ENCODE measurements around the gene BTBD7. TPM values are rescaled to one million over a fixed set of nuclear protein-coding genes. Genes with fewer than 3 reads are reported as not detected.
"Not testable (repeated sequence)": the region's sequence is repeated elsewhere in the genome, so short reads cannot be mapped to it uniquely, and the experiment has no call there.

Gene BTBD7
- total and polyA plus RNA-seq, 8 donors = 6.3 to 21.6 (median 13.8) TPM

DNA sequence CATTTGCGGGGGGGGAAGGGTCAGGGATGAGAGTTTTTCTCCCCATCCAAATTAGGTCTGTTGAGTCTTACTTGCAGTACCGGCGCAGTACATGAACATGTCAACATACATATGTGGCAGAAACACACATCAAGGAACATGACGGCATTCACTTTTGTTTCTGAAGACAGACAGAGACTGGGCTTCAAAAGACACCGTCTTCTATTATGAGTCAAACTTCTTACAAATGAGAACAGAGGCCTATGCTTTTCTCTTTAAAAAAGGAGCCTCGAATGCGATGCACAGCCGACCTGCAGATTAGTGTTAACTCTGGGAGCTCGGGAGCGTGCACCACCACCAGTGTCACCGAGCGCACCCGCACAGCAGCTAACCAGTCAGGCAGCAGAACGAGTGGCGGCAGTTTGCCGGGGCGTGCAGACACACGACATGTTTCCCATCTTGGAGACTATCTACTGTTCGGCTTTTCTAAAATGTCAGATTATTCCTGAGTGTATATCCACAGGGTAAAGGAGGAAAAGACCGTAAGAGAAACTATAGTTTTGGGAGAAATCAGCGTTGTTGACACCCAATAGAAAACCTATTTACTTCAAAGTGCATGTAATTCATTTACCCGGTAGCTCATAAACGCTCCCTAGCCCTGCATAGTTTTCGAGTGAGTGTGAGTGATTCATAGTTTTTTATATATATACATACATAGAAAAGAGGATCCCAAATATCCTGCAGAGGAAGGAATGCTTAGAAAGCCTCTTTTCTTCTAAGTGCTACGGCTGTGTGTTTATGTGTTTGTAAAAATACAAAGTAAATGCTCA, 92.8 kb downstream of the BTBD7 start:
- Histone ChIP-seq H3K9me3 (no peaks in the 10 kb centered on the region), H3K27ac (no peak overlapping the region), H3K4me3 (no peak overlapping the region), H3K4me1 (no peaks in the 10 kb centered on the region), H3K36me3 (peaks cover 3 to 25% (median 15%) of the 10 kb centered on the region in 3 donors), H3K27me3 (no peaks in the 10 kb centered on the region)
- intact Hi-C loops (cut with DNase I) = no loop called here
- FAIRE-seq = no peak
- 93 to 94% methylated on average over 25 of the region's 25 CpGs for WGBS, 2 donors
- TF ChIP-seq, protein P1, sequence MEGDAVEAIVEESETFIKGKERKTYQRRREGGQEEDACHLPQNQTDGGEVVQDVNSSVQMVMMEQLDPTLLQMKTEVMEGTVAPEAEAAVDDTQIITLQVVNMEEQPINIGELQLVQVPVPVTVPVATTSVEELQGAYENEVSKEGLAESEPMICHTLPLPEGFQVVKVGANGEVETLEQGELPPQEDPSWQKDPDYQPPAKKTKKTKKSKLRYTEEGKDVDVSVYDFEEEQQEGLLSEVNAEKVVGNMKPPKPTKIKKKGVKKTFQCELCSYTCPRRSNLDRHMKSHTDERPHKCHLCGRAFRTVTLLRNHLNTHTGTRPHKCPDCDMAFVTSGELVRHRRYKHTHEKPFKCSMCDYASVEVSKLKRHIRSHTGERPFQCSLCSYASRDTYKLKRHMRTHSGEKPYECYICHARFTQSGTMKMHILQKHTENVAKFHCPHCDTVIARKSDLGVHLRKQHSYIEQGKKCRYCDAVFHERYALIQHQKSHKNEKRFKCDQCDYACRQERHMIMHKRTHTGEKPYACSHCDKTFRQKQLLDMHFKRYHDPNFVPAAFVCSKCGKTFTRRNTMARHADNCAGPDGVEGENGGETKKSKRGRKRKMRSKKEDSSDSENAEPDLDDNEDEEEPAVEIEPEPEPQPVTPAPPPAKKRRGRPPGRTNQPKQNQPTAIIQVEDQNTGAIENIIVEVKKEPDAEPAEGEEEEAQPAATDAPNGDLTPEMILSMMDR (IDR thresholded peaks at IDR 0.05) = no peak
- no peak for ATAC-seq
- DNase-seq = no peak

- Histone ChIP-seq H3K27ac (no peak overlapping the region), H3K4me3 (no peak overlapping the region), H3K4me1 (no peaks in the 10 kb centered on the region), H3K9me3 (no peaks in the 10 kb centered on the region), H3K36me3 (no peaks in the 10 kb centered on the region), H3K27me3 (no peaks in the 10 kb centered on the region)
- FAIRE-seq (no peak), ATAC-seq (peak in 3 of 4 donors; percentile 15 to 58 (median 37)), DNase-seq (peak in 1 of 6 donors; percentile 23)
- TF ChIP-seq, protein P1 (IDR thresholded peaks at IDR 0.05) = no peak
- intact Hi-C loops (cut with DNase I) = no loop called here
- 28 to 35% methylated on average over 10 of the region's 10 CpGs for WGBS, 2 donors
These were observed 98.0 kb downstream of the BTBD7 start for GRCh38 chr14:93234798-93235197.

GRCh38 chr14:93233078-93233477, 99.8 kb downstream of the BTBD7 start:
- intact Hi-C loops (cut with DNase I); FAIRE-seq; H3K27ac ChIP-seq; H3K4me3 ChIP-seq; ATAC-seq; H3K4me1 ChIP-seq; H3K36me3 ChIP-seq; H3K27me3 ChIP-seq; H3K9me3 ChIP-seq; DNase-seq: not testable (repeated sequence)
- WGBS, 2 donors = 85 to 86% methylated on average over 5 of the region's 5 CpGs

DNA sequence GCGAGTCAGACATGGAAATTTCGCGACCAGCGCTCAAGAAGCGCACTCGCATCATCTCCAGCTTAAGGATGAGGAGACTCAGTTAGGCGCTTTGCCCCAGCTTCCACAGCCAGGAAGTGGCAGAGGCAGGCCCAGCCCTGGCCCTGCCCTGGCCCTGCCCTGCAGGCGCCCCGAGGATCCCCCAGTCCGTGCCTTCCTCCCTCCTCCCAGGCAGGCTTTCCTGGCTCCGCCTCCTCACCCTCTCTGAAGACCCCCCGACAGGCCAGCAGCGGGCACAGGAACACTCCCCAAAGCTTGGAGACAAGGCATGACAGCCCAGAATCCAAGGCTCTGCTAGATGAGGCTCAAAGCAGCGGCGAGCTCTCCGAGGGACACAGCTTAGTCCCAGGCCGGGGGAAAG, 100.7 kb downstream of the BTBD7 start:
- intact Hi-C loops (cut with DNase I) = no loop called here
- H3K4me1 ChIP-seq = no peaks in the 10 kb centered on the region
- 62 to 73% methylated on average over 17 of the region's 17 CpGs for WGBS, 2 donors

GRCh38 chr14:93231129-93231979, 101.5 kb downstream of the BTBD7 start:
- H3K27me3 ChIP-seq = no peaks in the 10 kb centered on the region
- no peaks in the 10 kb centered on the region for H3K4me1 ChIP-seq
- FAIRE-seq (no peak), DNase-seq (peak in 1 of 6 donors; percentile 72), ATAC-seq (peak; percentile 40 to 81 (median 68))
- WGBS, 2 donors = 17 to 36% methylated on average over 39 of the region's 39 CpGs
- peak overlapping the region in 2 of 4 donors; percentile 16 to 34 for H3K4me3 ChIP-seq
- intact Hi-C loops (cut with DNase I) = no loop called here
- no peak overlapping the region for H3K27ac ChIP-seq
- H3K36me3 ChIP-seq = peaks cover 0 to 18% (median 8%) of the 10 kb centered on the region in 3 donors
- no peaks in the 10 kb centered on the region for H3K9me3 ChIP-seq
- TF ChIP-seq, protein P1 (IDR thresholded peaks at IDR 0.05) = no peak

More for the DNA sequence above, 100.7 kb downstream of the BTBD7 start:
- Histone ChIP-seq H3K9me3 (no peaks in the 10 kb centered on the region), H3K27me3 (no peaks in the 10 kb centered on the region), H3K36me3 (peaks cover 0 to 13% (median 5%) of the 10 kb centered on the region in 3 donors), H3K4me3 (no peak overlapping the region), H3K27ac (no peak overlapping the region)
- no peak for DNase-seq
- TF ChIP-seq, protein P1 (IDR thresholded peaks at IDR 0.05) = no peak
- no peak for ATAC-seq
- FAIRE-seq = no peak

All from pancreas (tissue), 10 donors.